ENCODE results near the gene SLC51B. TPM values are rescaled to one million over a fixed set of nuclear protein-coding genes. Genes with fewer than 3 reads are reported as not detected.

SLC51B gene
- total and polyA plus RNA-seq, 9 of the 15 experiments (the other 6 are each of a cell fraction or from before 2014, with no cell fraction given), result not detected

DNA sequence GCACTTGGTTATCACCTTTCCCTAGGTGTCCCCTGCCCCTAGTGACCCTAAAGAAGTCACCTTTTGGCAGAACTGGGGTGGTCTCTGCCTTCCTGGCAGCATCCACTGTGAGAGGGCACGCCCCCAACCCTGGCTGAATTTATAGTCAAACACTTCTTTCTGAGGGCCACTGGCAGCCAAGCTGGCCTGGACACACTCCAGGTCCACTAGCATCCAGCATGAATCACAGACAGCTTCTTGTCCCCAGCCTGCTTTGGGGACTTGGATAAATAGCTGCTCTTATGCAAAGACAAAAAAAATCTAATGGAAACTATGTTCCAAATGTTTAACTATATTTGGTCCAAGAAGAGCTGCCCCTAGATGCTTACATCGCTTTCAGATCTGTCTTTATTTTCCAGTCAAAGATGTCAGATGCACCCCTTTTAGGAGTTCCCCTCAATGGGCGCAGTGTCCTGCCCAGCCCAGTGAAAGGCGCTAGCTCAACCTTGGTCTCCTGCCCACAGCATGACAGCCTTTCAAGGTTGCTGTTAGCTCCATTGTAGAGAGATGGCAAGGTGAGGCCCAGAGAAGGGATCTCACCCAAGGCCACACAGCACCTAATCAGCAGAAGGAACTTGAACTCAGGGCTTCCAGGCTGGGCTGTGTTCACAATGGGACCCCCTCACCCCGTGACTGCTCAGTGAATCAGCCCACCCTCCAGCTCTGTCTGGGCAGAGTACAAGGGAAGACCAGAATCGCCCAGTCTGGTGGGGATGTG is 15.6 kb downstream of the SLC51B start:
- DNase-seq (ENCODE audit: extremely low read depth in 1 of 4, low spot score in 3 of 4) (no peak), FAIRE-seq (no peak), ATAC-seq (no peak)
- H2AFZ ChIP-seq (ENCODE audit: low read depth, low read length), result no peak overlapping the region
- no peaks in the 10 kb centered on the region for H3K9me1 ChIP-seq (ENCODE audit: control insufficient read depth, insufficient read depth, low read length)
- no TSS peak for BruUV-seq (replicated peaks)
- H3K27me3 ChIP-seq (ENCODE audit: control insufficient read depth in 2 of 2, insufficient read depth in 2 of 2, low read length in 2 of 2), result peaks cover 23 to 55% of the 10 kb centered on the region in 2 experiments
- H4K20me1 ChIP-seq (replicated peaks; ENCODE audit: control insufficient read depth, insufficient read depth, low read length), result no peaks in the 10 kb centered on the region; the same call in 1 of the 2 replicates
- no peak overlapping the region for H3K27ac ChIP-seq (ENCODE audit: extremely low read depth, low read depth, low read length)
- no peaks in the 10 kb centered on the region for H3K36me3 ChIP-seq (ENCODE audit: control insufficient read depth, insufficient read depth, low read length)
- H3K4me2 ChIP-seq (ENCODE audit: insufficient read depth, low read length), result no peak overlapping the region
- in situ Hi-C loops (cut with MboI), result no loop called here
- no peaks in the 10 kb centered on the region for H3K9me3 ChIP-seq (replicated peaks; ENCODE audit: control insufficient read depth, insufficient read depth, low read depth, low read length)
- 1% methylated on average over 6 of the region's 6 CpGs for WGBS (ENCODE audit: insufficient coverage, low coverage, missing lambda C conversion rate)
- CTCF ChIA-PET (ENCODE audit: low intra/inter-chr PET ratio), result no interaction called here
- no peaks in the 10 kb centered on the region for H3K4me1 ChIP-seq (replicated peaks in 1 of 2; ENCODE audit: control insufficient read depth in 2 of 2, insufficient read depth in 2 of 2, low read length in 2 of 2)
- H3K9ac ChIP-seq (ENCODE audit: insufficient read depth in 1 of 2, low read depth in 2 of 2, low read length in 2 of 2), result no peak overlapping the region
- H3K79me2 ChIP-seq (ENCODE audit: control insufficient read depth, insufficient read depth, low read length), result no peaks in the 10 kb centered on the region
- intact Hi-C loops (cut with micrococcal nuclease), result no loop called here
- POLR2A ChIA-PET, result interaction anchor here (0.9 to 1.2 kb wide), 3 partner anchors 9 to 21 kb away, joined by 3 read pairs; no protein-coding TSS in a partner anchor
- H3K4me3 ChIP-seq, result no peak overlapping the region
- TF ChIP-seq SMARCC2 (IDR thresholded peaks at IDR 0.05; ENCODE audit: low read depth), result no peak
- no peak for TF ChIP-seq XRCC5 (IDR thresholded peaks at IDR 0.05; ENCODE audit: low read depth, low read length)
- TF ChIP-seq, protein P1, sequence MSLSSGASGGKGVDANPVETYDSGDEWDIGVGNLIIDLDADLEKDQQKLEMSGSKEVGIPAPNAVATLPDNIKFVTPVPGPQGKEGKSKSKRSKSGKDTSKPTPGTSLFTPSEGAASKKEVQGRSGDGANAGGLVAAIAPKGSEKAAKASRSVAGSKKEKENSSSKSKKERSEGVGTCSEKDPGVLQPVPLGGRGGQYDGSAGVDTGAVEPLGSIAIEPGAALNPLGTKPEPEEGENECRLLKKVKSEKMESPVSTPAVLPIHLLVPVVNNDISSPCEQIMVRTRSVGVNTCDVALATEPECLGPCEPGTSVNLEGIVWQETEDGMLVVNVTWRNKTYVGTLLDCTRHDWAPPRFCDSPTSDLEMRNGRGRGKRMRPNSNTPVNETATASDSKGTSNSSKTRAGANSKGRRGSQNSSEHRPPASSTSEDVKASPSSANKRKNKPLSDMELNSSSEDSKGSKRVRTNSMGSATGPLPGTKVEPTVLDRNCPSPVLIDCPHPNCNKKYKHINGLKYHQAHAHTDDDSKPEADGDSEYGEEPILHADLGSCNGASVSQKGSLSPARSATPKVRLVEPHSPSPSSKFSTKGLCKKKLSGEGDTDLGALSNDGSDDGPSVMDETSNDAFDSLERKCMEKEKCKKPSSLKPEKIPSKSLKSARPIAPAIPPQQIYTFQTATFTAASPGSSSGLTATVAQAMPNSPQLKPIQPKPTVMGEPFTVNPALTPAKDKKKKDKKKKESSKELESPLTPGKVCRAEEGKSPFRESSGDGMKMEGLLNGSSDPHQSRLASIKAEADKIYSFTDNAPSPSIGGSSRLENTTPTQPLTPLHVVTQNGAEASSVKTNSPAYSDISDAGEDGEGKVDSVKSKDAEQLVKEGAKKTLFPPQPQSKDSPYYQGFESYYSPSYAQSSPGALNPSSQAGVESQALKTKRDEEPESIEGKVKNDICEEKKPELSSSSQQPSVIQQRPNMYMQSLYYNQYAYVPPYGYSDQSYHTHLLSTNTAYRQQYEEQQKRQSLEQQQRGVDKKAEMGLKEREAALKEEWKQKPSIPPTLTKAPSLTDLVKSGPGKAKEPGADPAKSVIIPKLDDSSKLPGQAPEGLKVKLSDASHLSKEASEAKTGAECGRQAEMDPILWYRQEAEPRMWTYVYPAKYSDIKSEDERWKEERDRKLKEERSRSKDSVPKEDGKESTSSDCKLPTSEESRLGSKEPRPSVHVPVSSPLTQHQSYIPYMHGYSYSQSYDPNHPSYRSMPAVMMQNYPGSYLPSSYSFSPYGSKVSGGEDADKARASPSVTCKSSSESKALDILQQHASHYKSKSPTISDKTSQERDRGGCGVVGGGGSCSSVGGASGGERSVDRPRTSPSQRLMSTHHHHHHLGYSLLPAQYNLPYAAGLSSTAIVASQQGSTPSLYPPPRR (CRISPR knock-in tag; IDR thresholded peaks at IDR 0.05; ENCODE audit: borderline replicate concordance), result no peak
- no peak for TF ChIP-seq CREB1 (IDR thresholded peaks at IDR 0.05)
- TF ChIP-seq CREB1 (CRISPR knock-in tag; IDR thresholded peaks at IDR 0.05), result no peak
- TF ChIP-seq, protein P2, sequence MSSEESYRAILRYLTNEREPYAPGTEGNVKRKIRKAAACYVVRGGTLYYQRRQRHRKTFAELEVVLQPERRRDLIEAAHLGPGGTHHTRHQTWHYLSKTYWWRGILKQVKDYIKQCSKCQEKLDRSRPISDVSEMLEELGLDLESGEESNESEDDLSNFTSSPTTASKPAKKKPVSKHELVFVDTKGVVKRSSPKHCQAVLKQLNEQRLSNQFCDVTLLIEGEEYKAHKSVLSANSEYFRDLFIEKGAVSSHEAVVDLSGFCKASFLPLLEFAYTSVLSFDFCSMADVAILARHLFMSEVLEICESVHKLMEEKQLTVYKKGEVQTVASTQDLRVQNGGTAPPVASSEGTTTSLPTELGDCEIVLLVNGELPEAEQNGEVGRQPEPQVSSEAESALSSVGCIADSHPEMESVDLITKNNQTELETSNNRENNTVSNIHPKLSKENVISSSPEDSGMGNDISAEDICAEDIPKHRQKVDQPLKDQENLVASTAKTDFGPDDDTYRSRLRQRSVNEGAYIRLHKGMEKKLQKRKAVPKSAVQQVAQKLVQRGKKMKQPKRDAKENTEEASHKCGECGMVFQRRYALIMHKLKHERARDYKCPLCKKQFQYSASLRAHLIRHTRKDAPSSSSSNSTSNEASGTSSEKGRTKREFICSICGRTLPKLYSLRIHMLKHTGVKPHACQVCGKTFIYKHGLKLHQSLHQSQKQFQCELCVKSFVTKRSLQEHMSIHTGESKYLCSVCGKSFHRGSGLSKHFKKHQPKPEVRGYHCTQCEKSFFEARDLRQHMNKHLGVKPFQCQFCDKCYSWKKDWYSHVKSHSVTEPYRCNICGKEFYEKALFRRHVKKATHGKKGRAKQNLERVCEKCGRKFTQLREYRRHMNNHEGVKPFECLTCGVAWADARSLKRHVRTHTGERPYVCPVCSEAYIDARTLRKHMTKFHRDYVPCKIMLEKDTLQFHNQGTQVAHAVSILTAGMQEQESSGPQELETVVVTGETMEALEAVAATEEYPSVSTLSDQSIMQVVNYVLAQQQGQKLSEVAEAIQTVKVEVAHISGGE (CRISPR knock-in tag; IDR thresholded peaks at IDR 0.05), result no peak
- TF ChIP-seq RFX7 (CRISPR knock-in tag; IDR thresholded peaks at IDR 0.05), result no peak
- TF ChIP-seq, protein P3, sequence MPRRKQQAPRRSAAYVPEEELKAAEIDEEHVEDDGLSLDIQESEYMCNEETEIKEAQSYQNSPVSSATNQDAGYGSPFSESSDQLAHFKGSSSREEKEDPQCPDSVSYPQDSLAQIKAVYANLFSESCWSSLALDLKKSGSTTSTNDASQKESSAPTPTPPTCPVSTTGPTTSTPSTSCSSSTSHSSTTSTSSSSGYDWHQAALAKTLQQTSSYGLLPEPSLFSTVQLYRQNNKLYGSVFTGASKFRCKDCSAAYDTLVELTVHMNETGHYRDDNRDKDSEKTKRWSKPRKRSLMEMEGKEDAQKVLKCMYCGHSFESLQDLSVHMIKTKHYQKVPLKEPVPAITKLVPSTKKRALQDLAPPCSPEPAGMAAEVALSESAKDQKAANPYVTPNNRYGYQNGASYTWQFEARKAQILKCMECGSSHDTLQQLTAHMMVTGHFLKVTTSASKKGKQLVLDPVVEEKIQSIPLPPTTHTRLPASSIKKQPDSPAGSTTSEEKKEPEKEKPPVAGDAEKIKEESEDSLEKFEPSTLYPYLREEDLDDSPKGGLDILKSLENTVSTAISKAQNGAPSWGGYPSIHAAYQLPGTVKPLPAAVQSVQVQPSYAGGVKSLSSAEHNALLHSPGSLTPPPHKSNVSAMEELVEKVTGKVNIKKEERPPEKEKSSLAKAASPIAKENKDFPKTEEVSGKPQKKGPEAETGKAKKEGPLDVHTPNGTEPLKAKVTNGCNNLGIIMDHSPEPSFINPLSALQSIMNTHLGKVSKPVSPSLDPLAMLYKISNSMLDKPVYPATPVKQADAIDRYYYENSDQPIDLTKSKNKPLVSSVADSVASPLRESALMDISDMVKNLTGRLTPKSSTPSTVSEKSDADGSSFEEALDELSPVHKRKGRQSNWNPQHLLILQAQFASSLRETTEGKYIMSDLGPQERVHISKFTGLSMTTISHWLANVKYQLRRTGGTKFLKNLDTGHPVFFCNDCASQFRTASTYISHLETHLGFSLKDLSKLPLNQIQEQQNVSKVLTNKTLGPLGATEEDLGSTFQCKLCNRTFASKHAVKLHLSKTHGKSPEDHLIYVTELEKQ (CRISPR knock-in tag; IDR thresholded peaks at IDR 0.05), result no peak
